Hepatocyte (in vitro differentiated cells): ENCODE measurements around the gene STYX. TPM values are rescaled to one million over a fixed set of nuclear protein-coding genes. Genes with fewer than 3 reads are reported as not detected.

Experiments
- DNase-seq: peaks from one replicate; pipeline ENCODE4 v3.0.0-alpha.2; 2016; ENCODE audit warnings: low spot score
- H2AFZ ChIP-seq: fragments of 200-600 bp; sonication (generic); 2 replicates; pipeline ENCODE4 v1.6.0; 2016; ENCODE audit warnings: antibody characterized with exemption, mild to moderate bottlenecking
- H3K27ac ChIP-seq: fragments of 200-600 bp; sonication (generic); 2 replicates; pipeline ENCODE4 v1.5.1; 2016; ENCODE audit warnings: mild to moderate bottlenecking
- H3K27me3 ChIP-seq: fragments of 200-600 bp; sonication (generic); 2 replicates; pipeline ENCODE4 v1.6.1; 2016
- H3K36me3 ChIP-seq: fragments of 200-600 bp; sonication (generic); replicated peaks from 2 replicates; pipeline ENCODE4 v1.5.1; 2016; ENCODE audit warnings: low read depth; ENCODE audit not compliant: insufficient read depth
- H3K4me1 ChIP-seq: fragments of 200-600 bp; sonication (generic); 2 replicates; pipeline ENCODE4 v1.5.1; 2016; ENCODE audit warnings: mild to moderate bottlenecking, moderate library complexity; ENCODE audit not compliant: insufficient read depth
- H3K4me2 ChIP-seq: fragments of 200-600 bp; sonication (generic); 2 replicates; pipeline ENCODE4 v1.6.0; 2016
- H3K4me3 ChIP-seq: fragments of 200-600 bp; sonication (generic); 2 replicates; pipeline ENCODE4 v1.5.1; 2016; ENCODE audit warnings: mild to moderate bottlenecking
- H3K79me2 ChIP-seq: fragments of 200-600 bp; sonication (generic); 2 replicates; pipeline ENCODE4 v1.6.0; 2017; ENCODE audit warnings: mild to moderate bottlenecking
- H3K9me2 ChIP-seq: fragments of 200-600 bp; sonication (generic); replicated peaks from 2 replicates; pipeline ENCODE4 v1.6.0; 2017; ENCODE audit warnings: mild to moderate bottlenecking; ENCODE audit not compliant: insufficient read depth
- H3K9me3 ChIP-seq: fragments of 200-600 bp; sonication (generic); 2 replicates; pipeline ENCODE4 v1.5.1; 2016; ENCODE audit warnings: low read depth, mild to moderate bottlenecking
- H4K20me1 ChIP-seq: fragments of 200-600 bp; sonication (generic); 2 replicates; pipeline ENCODE4 v1.6.0; 2016; ENCODE audit warnings: mild to moderate bottlenecking; ENCODE audit not compliant: insufficient read depth, poor library complexity, severe bottlenecking
- EZH2 ChIP-seq: fragments of 200-600 bp; sonication (generic); IDR thresholded peaks from 2 replicates; pipeline ENCODE4 v1.6.1; 2016; ENCODE audit warnings: antibody characterized with exemption, mild to moderate bottlenecking, borderline replicate concordance
- EZH2phosphoT487 ChIP-seq: fragments of 200-600 bp; sonication (generic); IDR thresholded peaks from one replicate; pipeline ENCODE4 v1.6.1; 2018; ENCODE audit warnings: antibody characterized with exemption, mild to moderate bottlenecking, low read depth, moderate library complexity; ENCODE audit not compliant: unreplicated experiment, severe bottlenecking
- WGBS: methylation state at CpG from one replicate; pipeline ENCODE4 v1.1.6; 2016; ENCODE audit warnings: low lambda C conversion rate; ENCODE audit errors: missing lambda C conversion rate; 5-methylcytosine and 5-hydroxymethylcytosine counted together
- polyA plus RNA-seq: library from polyadenylated mRNA; unstranded; fragments of >200 nt; fragmentation: Nextera tagmentation; extraction: Ambion mirVana; gene quantifications from 2 replicates; pipeline ENCODE4 v1.2.1, GENCODE V29; 2016
- total RNA-seq: library from RNA; depleted of rRNA; stranded (reverse); fragments of >200 nt; gene quantifications from 2 replicates; pipeline ENCODE4 v1.2.3, GENCODE V29; 2014
- TF ChIP-seq, protein P1 (sequence below): fragments of 200-600 bp; sonication (generic); IDR thresholded peaks from 2 replicates; pipeline ENCODE4 v1.5.1; 2016; ENCODE audit warnings: antibody characterized with exemption, mild to moderate bottlenecking; ENCODE audit not compliant: poor library complexity

STYX gene
- total and polyA plus RNA-seq, 2 experiments from 2014 or later = 8.1 to 21.5 TPM

DNA sequence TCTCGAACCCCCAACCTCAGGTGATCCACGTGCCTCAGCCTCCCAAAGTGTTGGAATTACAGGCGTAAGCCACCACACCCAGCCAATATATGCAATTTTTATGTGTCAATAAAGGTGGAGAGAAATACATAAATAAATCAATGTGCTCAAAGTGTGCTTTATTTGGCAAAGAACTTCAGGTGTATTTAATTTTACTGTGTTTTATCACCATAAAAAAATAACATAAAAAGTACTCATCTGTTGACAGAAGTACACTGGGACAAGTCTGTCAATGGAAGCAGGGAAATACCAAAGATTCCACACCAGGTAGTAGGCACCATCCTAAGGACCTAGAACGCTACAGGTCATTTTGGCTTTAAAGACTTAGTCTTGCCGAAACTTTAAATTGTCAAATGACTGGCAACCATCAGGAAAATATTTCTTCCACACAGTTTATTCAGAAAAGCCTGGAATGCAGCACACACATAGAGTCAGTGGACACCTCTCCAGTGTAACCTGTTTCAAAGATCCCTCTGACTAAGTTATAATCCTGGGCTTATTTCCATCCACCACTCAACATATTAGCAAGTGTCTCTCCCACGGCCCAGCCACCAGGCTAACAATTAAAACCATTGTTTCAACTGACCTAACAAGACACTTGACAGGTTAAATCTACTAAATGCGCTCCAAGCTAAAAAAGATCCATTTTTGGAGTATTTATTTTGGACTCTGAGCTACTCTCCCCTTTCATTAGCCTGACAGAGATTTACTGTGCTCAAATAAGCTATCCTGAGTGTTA is 38.8 kb upstream of the STYX start:
- H3K4me3 ChIP-seq = no peak overlapping the region
- peaks cover 32% of the 10 kb centered on the region for H4K20me1 ChIP-seq
- no peak for TF ChIP-seq EZH2
- TF ChIP-seq EZH2phosphoT487 = no peak
- TF ChIP-seq, protein P1, sequence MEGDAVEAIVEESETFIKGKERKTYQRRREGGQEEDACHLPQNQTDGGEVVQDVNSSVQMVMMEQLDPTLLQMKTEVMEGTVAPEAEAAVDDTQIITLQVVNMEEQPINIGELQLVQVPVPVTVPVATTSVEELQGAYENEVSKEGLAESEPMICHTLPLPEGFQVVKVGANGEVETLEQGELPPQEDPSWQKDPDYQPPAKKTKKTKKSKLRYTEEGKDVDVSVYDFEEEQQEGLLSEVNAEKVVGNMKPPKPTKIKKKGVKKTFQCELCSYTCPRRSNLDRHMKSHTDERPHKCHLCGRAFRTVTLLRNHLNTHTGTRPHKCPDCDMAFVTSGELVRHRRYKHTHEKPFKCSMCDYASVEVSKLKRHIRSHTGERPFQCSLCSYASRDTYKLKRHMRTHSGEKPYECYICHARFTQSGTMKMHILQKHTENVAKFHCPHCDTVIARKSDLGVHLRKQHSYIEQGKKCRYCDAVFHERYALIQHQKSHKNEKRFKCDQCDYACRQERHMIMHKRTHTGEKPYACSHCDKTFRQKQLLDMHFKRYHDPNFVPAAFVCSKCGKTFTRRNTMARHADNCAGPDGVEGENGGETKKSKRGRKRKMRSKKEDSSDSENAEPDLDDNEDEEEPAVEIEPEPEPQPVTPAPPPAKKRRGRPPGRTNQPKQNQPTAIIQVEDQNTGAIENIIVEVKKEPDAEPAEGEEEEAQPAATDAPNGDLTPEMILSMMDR = no peak
- no peak overlapping the region for H3K27ac ChIP-seq
- peaks cover 84% of the 10 kb centered on the region for H3K79me2 ChIP-seq
- no peaks in the 10 kb centered on the region for H3K9me2 ChIP-seq
- DNase-seq = no peak
- H3K4me2 ChIP-seq = peak overlapping the region; percentile 77
- H3K9me3 ChIP-seq = no peaks in the 10 kb centered on the region
- 89% methylated on average over 7 of the region's 7 CpGs for WGBS
- no peaks in the 10 kb centered on the region for H3K36me3 ChIP-seq
- H3K4me1 ChIP-seq = peaks cover 21% of the 10 kb centered on the region
- no peak overlapping the region for H2AFZ ChIP-seq
- no peaks in the 10 kb centered on the region for H3K27me3 ChIP-seq

GRCh38 chr14:52692248-52692962 is 37.6 kb upstream of the STYX start:
- H3K4me3 ChIP-seq = no peak overlapping the region
- TF ChIP-seq, protein P1 = no peak
- no peak for TF ChIP-seq EZH2phosphoT487
- H3K36me3 ChIP-seq = no peaks in the 10 kb centered on the region
- H3K4me1 ChIP-seq = peaks cover 21% of the 10 kb centered on the region
- H2AFZ ChIP-seq = no peak overlapping the region
- no peaks in the 10 kb centered on the region for H3K9me2 ChIP-seq
- peak overlapping the region; percentile 77 for H3K4me2 ChIP-seq
- H3K27ac ChIP-seq = no peak overlapping the region
- peaks cover 72% of the 10 kb centered on the region for H3K79me2 ChIP-seq
- H4K20me1 ChIP-seq = peaks cover 28% of the 10 kb centered on the region
- no peak for DNase-seq
- H3K27me3 ChIP-seq = no peaks in the 10 kb centered on the region
- no peaks in the 10 kb centered on the region for H3K9me3 ChIP-seq
- WGBS = 62% methylated on average over 5 of the region's 5 CpGs

DNA sequence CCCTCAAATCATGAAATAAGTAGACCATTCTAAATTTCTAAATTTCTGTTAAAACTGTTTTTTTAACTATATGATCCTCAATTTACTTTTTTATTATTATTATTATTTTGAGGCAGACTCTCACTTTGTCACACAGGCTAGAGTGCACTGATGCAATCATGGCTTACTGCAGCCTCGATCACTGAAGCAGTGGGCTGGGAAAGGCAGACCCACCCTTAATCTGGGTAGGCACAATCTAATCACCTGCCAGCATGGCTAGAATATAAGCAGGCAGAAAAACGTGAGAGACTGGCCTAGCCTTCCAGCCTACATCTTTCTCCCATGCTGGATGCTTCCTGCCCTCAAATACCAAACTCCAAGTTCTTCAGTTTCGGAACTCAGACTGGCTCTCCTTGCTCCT is 36.9 kb upstream of the STYX start:
- TF ChIP-seq EZH2phosphoT487 (no peak), EZH2 (no peak)
- TF ChIP-seq, protein P1 = no peak
- H3K4me2 ChIP-seq = peak overlapping the region; percentile 77
- no peaks in the 10 kb centered on the region for H3K27me3 ChIP-seq
- no peak for DNase-seq
- no peak overlapping the region for H3K27ac ChIP-seq
- 75% methylated on average over 3 of the region's 3 CpGs for WGBS
- no peaks in the 10 kb centered on the region for H3K9me3 ChIP-seq
- H3K79me2 ChIP-seq = peaks cover 65% of the 10 kb centered on the region
- H2AFZ ChIP-seq = no peak overlapping the region
- H4K20me1 ChIP-seq = peaks cover 28% of the 10 kb centered on the region
- H3K36me3 ChIP-seq = no peaks in the 10 kb centered on the region
- H3K4me1 ChIP-seq = peaks cover 21% of the 10 kb centered on the region
- no peak overlapping the region for H3K4me3 ChIP-seq
- no peaks in the 10 kb centered on the region for H3K9me2 ChIP-seq
